Head of caudate nucleus (tissue), 42 donors: ENCODE data around the gene MYO7B.
A peak's percentile ranks its signal among the peaks of the same experiment; 100 is the strongest.

Experiments
- DNase-seq, 42 donors: peaks; one replicate each; pipeline versions ENCODE4 v3.0.0 to v3.0.0-alpha.2; 2020 to 2021; ENCODE audit warnings: mixed read lengths in 7 of 42
- intact Hi-C: fragments of 100-400 bp; cut with DNase I; formaldehyde crosslinking; loops from one replicate; pipeline ENCODE4 v1.15.0; 2022

MYO7B gene

GRCh38 chr2:127593228-127594115 is 58.0 kb downstream of the MYO7B start:
- DNase-seq: peak in 5 of 42 donors; percentile 2 to 21 (median 11)
- intact Hi-C loops: loop anchor here (10.0 kb wide), 1 partner anchor 101 kb away; no protein-coding TSS in a partner anchor

GRCh38 chr2:127594116-127594591 is 58.7 kb downstream of the MYO7B start:
- DNase-seq: peak in 5 of 42 donors; percentile 5 to 22 (median 10)
- intact Hi-C loops: loop anchor here (10.0 kb wide), 1 partner anchor 101 kb away; no protein-coding TSS in a partner anchor

GRCh38 chr2:127596311-127597045 is 61.0 kb downstream of the MYO7B start:
- intact Hi-C loops: loop anchor here (10.0 kb wide), 1 partner anchor 98 kb away; no protein-coding TSS in a partner anchor
- DNase-seq: peak in 5 of 42 donors; percentile 4 to 11 (median 8)

GRCh38 chr2:127597046-127597983 is 61.8 kb downstream of the MYO7B start:
- DNase-seq: peak in 7 of 42 donors; percentile 3 to 35 (median 6)
- intact Hi-C loops: loop anchor here (10.0 kb wide), 1 partner anchor 97 kb away; no protein-coding TSS in a partner anchor

GRCh38 chr2:127597984-127598380 is 62.5 kb downstream of the MYO7B start:
- peak in 2 of 42 donors; percentile 1 to 8 for DNase-seq
- intact Hi-C loops: loop anchor here (10.0 kb wide), 1 partner anchor 97 kb away; no protein-coding TSS in a partner anchor

- no peak for DNase-seq
- intact Hi-C loops: loop anchor here (10.0 kb wide), 1 partner anchor 96 kb away; no protein-coding TSS in a partner anchor
These were observed 63.2 kb downstream of the MYO7B start for GRCh38 chr2:127598711-127599110.

GRCh38 chr2:127599211-127599610 is 63.7 kb downstream of the MYO7B start:
- intact Hi-C loops: loop anchor here (10.0 kb wide), 1 partner anchor 96 kb away; no protein-coding TSS in a partner anchor
- DNase-seq: no peak

GRCh38 chr2:127604986-127605385 is 69.5 kb downstream of the MYO7B start:
- DNase-seq: peak in 7 of 42 donors; percentile 4 to 34 (median 7)
- intact Hi-C loops: no loop called here

- intact Hi-C loops: no loop called here
These were observed 70.3 kb downstream of the MYO7B start for GRCh38 chr2:127605691-127606263.

GRCh38 chr2:127606625-127607398 is 71.3 kb downstream of the MYO7B start:
- intact Hi-C loops: no loop called here
- peak in 9 of 42 donors; percentile 2 to 33 (median 8) for DNase-seq

More at GRCh38 chr2:127605691-127606263, 70.3 kb downstream of the MYO7B start:
- DNase-seq: peak in 5 of 42 donors; percentile 3 to 7 (median 4)

- peak in 7 of 42 donors; percentile 1 to 26 (median 3) for DNase-seq
- intact Hi-C loops: no loop called here
These were observed 72.0 kb downstream of the MYO7B start for GRCh38 chr2:127607399-127607908.

- intact Hi-C loops: no loop called here
- DNase-seq: peak in 10 of 42 donors; percentile 1 to 34 (median 8)
These were observed 72.9 kb downstream of the MYO7B start for GRCh38 chr2:127608061-127609030.

GRCh38 chr2:127609031-127609751 is 73.7 kb downstream of the MYO7B start:
- intact Hi-C loops: no loop called here
- peak in 10 of 42 donors; percentile 4 to 32 (median 9) for DNase-seq

- intact Hi-C loops: no loop called here
- peak in 8 of 42 donors; percentile 6 to 23 (median 8) for DNase-seq
These were observed 74.3 kb downstream of the MYO7B start for GRCh38 chr2:127609818-127610217.

- intact Hi-C loops: no loop called here
- peak in 4 of 42 donors; percentile 1 to 17 (median 5) for DNase-seq
These were observed 75.1 kb downstream of the MYO7B start for GRCh38 chr2:127610561-127610960.
